ENCODE measurements around the gene OVOL2.

DNA sequence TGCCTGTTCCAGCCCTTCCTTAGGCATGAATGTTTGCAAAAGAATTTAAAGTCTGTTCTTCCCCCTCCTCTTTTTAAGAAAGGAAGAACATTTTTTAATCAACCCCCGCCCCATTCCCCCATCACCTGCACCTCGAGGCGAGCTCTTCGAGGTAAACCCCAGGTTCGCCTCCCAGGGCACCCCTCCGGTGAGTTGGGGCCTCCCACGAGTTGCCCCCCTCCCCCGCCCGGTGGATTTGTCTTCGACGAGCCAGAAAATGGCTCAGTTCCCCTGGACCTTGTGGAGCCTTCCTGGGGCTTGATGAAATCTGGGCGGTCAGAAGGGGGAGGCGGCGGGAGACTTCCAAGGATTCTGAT lies 256 bp upstream of the OVOL2 start:
- TF ChIP-seq JUN (IDR thresholded peaks at IDR 0.05; ENCODE audit: low read depth, low read length) (no peak), TAF1 (IDR thresholded peaks at IDR 0.05; ENCODE audit: low read depth, low read length) (0 out of 2 replicates have a peak, but pooled peaks have one; percentile 4), HDAC6 (IDR thresholded peaks at IDR 0.05; ENCODE audit: low read depth, low read length) (no peak), POLR2A (IDR thresholded peaks at IDR 0.05; ENCODE audit: control extremely low read depth in 1 of 2, low read depth in 2 of 2, low read length in 2 of 2) (no peak)
- TF ChIP-seq, protein P1, sequence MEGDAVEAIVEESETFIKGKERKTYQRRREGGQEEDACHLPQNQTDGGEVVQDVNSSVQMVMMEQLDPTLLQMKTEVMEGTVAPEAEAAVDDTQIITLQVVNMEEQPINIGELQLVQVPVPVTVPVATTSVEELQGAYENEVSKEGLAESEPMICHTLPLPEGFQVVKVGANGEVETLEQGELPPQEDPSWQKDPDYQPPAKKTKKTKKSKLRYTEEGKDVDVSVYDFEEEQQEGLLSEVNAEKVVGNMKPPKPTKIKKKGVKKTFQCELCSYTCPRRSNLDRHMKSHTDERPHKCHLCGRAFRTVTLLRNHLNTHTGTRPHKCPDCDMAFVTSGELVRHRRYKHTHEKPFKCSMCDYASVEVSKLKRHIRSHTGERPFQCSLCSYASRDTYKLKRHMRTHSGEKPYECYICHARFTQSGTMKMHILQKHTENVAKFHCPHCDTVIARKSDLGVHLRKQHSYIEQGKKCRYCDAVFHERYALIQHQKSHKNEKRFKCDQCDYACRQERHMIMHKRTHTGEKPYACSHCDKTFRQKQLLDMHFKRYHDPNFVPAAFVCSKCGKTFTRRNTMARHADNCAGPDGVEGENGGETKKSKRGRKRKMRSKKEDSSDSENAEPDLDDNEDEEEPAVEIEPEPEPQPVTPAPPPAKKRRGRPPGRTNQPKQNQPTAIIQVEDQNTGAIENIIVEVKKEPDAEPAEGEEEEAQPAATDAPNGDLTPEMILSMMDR (IDR thresholded peaks at IDR 0.05; ENCODE audit: control extremely low read depth in 1 of 3, insufficient read depth in 1 of 3, low read depth in 1 of 3, low read length in 3 of 3), result no peak
